C4-2B (cell line): Measurements from ENCODE around the gene EEF1A2.

Experiments
- H3K27ac ChIP-seq: fragments of 450-650 bp; 2 replicates; pipeline ENCODE4 v1.5.1; 2017
- CTCF ChIP-seq: fragments of 450-650 bp; conservative IDR thresholded peaks from 2 replicates; pipeline ENCODE4 v1.5.1; 2017; ENCODE audit warnings: mild to moderate bottlenecking
- ZFX ChIP-seq: fragments of 450-650 bp; IDR thresholded peaks from 2 replicates; pipeline ENCODE4 v1.6.1; 2017

The EEF1A2 gene

DNA sequence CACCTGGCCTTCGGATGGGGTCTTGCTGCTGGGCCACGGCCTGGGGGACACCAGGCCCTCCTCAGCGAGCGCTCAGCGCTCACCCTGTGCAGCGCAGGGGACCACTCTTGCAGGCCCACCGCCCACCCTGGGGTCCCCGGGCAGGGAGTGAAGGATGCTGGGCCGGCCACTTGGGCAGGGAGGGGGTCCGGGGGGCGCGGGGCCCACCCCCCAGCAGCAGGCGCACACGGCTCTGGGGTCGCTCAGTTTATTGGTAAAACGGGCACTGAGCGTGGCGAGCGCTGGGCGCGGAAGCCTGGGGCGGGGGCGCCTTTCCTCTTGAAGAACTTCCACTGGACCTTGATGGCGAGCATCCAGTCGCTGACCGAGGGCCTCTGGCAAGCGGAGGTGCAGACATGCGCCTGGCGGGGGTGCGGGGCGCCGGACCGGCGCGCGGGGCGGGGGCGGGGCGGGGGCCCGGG, 11.1 kb downstream of the EEF1A2 start:
- TF ChIP-seq CTCF (no peak), ZFX (no peak)
- no peak overlapping the region for H3K27ac ChIP-seq

DNA sequence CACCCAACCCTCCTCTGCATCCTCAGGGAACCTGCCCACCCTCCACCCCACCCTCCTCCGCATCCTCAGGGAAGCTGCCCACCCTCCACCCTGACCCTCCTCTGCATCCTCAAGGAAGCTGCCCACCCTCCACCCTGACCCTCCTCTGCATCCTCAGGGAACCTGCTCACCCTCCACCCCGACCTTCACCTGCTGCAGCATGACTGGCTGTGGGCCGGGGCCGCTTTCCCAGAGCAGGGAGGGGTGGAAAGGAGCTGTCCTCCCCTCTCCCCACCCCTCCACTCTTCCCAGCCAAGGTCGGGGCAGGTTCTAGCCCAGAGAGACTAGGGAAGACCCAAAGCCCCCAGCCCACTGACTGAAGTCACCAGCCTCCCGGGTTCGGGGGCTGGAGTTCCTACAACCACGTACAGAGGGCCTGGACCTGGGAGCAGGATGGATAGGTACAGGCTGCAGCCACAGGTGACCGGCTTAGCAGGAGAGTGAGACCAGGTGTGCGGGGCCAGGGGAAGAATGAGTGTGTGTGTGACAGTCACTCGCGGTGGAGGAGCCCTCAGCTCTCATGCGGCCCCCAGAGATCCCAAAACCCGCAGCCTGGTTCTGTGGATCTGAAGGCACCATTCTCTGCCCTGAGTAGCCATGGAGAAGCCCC, 11.6 kb downstream of the EEF1A2 start:
- H3K27ac ChIP-seq, result no peak overlapping the region

DNA sequence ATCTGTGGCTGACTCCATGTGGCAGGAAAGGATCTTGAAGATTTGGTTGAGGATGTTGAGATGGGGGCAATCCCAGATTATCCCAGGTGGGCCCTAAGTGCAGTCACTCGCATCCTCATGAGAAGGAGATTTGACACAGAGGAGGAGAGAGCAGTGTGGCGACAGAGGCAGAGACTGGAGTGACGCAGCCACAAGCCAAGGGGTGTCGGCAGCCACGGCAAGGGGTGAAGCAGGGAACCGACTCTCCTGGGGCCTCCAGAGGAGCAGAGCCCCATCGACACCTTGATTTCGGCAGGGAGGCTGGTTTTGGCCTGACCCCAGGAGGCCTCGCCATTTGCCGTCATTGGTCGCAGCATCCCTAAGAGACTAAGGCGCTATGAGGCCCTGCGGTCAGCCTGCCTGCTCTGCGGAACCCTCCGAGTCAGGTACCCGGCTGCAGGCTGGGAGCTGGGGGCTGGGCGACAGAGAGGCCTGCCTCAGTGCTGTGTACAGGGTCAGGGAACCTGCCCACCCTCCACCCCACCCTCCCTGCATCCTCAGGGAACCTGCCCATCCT, 12.5 kb downstream of the EEF1A2 start:
- H3K27ac ChIP-seq, result 0 out of 2 replicates have a peak overlapping the region, but pooled peaks have one; percentile 18
- no peak for TF ChIP-seq ZFX
- no peak for TF ChIP-seq CTCF

More for the DNA sequence above, 11.6 kb downstream of the EEF1A2 start:
- TF ChIP-seq ZFX (no peak), CTCF (no peak)

DNA sequence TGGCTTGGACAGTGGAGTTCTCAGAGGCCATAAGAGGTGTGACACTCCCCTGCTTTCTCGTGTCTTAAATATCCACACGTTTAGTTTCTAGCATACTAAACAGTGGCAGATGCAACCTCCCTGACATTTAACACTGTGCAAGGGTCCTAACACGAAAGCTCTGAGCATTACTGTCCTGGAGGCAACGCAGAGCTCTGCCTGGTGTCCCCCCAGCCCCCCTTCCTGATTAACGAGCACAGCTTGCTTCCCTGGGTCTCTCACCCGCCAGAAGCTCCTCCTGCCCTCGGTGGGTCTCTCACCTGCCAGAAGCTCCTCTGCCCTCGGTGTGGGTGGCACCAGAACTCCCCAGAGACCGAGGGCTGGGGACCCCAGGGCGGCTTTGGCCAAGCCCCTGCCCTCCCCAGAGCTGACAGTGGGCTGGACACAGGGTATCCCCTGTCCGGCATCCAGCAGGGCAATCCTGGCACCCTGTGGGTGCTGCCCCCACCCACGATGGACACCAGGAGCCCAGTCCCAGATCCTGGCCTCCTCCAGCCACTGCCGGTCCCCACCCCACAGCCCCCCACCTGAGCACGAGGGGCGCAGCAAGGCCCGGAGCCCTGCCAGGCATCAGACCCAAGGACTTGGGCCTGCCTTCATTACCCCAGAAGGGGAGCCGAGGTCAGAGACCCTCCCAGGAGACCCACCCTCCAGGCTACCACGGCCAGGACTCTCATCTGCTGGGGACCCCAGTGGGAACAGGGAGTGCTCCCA, 14.1 kb downstream of the EEF1A2 start:
- peak overlapping the region; percentile 18 for H3K27ac ChIP-seq
- no peak for TF ChIP-seq CTCF
- TF ChIP-seq ZFX, result no peak

GRCh38 chr20:63484236-63484635, 14.6 kb downstream of the EEF1A2 start:
- no peak for TF ChIP-seq ZFX
- no peak for TF ChIP-seq CTCF

DNA sequence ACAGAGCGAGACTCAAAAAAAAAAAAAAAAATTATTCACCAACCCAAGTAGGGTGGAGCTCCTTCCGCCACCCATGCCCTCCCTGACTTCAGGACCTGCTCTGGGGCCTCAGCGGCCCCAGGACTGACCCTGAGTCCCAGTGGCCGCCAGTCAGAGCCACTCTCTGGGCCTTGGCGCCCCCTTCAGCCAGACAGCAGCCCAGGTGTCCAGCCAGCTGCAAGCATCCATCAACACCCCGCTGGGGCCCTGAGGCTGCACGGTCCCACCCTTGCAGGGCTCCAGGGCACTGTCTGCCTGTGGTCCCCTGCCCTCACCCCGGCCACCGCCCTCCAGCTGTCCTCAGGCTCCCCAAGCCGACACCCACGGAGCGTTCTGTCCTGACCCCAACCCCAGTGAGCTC, 15.0 kb downstream of the EEF1A2 start:
- TF ChIP-seq ZFX (no peak), CTCF (no peak)
- no peak overlapping the region for H3K27ac ChIP-seq

More at GRCh38 chr20:63484236-63484635, 14.6 kb downstream of the EEF1A2 start:
- no peak overlapping the region for H3K27ac ChIP-seq

- no peak for TF ChIP-seq CTCF
- TF ChIP-seq ZFX, result no peak
These were observed 16.8 kb downstream of the EEF1A2 start for GRCh38 chr20:63482021-63482587.

More at GRCh38 chr20:63482021-63482587, 16.8 kb downstream of the EEF1A2 start:
- no peak overlapping the region for H3K27ac ChIP-seq
